SH-SY5Y (cell line): ENCODE data around the gene ANKRD26.

Experiments
- GATA2 ChIP-seq: IDR thresholded peaks from 2 replicates; pipeline ENCODE4 v1.6.1; 2011; ENCODE audit warnings: mild to moderate bottlenecking, low read depth, low read length
- GATA3 ChIP-seq: IDR thresholded peaks from 2 replicates; pipeline ENCODE4 v1.6.1; 2011; ENCODE audit warnings: low read depth, mild to moderate bottlenecking, low read length, moderate library complexity

Gene ANKRD26

GRCh38 chr10:26970667-26971066 lies 129.6 kb downstream of the ANKRD26 start:
- TF ChIP-seq GATA2 (no peak), GATA3 (no peak)

- TF ChIP-seq GATA3 = no peak
- no peak for TF ChIP-seq GATA2
Observed at GRCh38 chr10:26969145-26969926, 131.0 kb downstream of the ANKRD26 start.

DNA sequence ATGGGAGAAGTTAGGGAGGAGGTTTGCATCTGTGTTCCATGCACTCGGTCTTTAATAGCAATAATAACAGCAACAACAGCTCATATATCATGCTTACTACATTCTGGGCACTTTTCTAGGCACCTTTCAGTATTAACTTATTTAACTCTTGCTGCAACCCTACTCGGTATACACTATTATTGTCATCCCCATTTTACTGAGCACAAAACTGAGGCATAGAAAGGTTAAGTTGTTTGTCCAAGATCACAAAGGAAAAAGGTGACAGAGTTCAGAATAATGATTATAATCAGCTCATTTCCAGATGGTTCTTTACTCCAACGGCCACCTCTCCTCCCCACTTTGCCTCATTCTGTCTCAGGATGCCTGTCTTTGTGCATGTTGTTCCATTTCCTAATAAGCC lies 137.5 kb downstream of the ANKRD26 start:
- TF ChIP-seq GATA3 = no peak
- TF ChIP-seq GATA2 = no peak

- TF ChIP-seq GATA2 (no peak), GATA3 (no peak)
Observed at GRCh38 chr10:26960308-26960707, 140.0 kb downstream of the ANKRD26 start.

DNA sequence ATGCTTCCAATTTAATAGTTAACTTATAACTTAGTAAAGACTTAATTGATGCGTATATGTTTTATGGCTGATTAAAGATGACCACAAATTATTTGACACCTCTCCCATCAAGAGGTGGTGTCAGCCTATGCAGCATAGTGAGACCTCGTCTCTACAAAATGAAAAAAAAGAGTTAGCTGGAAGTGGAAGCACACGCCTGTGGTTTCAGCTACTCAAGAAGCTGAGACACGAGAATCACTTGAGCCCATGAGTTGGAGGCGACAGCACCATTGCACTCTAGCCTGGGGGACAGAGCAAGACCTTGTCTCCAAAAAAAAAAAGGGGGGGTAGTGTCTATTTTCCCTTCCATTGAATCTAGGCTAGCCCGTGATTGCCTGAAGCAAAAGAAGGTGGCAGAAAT lies 140.5 kb downstream of the ANKRD26 start:
- TF ChIP-seq GATA2 (no peak), GATA3 (no peak)
